ENCODE results near the gene BRD4. TPM values are rescaled to one million over a fixed set of nuclear protein-coding genes. Genes with fewer than 3 reads are reported as not detected.

Gene BRD4
- total RNA-seq, 1 experiment from 2014 or later: 144 TPM

DNA sequence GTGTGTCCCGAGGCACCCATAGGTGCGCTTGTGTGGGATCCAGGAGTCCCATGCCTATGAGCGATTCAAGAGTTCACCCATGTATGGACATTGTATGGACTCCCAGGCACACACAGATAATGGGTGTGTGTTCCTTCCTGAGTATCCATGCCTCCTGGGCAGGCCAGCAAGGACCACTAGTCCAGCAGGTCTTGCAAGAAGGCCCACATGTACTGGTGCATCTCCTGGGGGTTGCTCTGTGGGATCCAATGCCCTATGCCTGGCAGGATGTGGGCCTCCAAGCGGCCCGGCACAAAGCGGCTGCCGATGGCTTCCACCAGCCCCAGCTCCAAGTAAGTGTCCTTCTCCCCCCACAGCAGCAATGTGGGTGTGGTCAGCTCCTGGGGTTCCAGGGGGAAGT is 105.1 kb downstream of the BRD4 start:
- H3K4me1 Mint-ChIP-seq: peaks cover 10 to 13% of the 10 kb centered on the region in 2 experiments
- Histone ChIP-seq H3K4me2 (ENCODE audit: insufficient read depth, insufficient read length, low read length) (no peak overlapping the region), H4K8ac (replicated peaks; ENCODE audit: insufficient read length, low read depth, low read length) (no peak overlapping the region), H2BK20ac (ENCODE audit: low read depth, low read length, poor library complexity, severe bottlenecking) (no peak overlapping the region), H4K91ac (ENCODE audit: insufficient read length, low read depth, low read length) (no peak overlapping the region), H3K79me1 (ENCODE audit: insufficient read depth, low read depth, low read length, poor library complexity, severe bottlenecking) (no peaks in the 10 kb centered on the region), H4K20me1 (ENCODE audit: control insufficient read depth, insufficient read depth, insufficient read length) (no peaks in the 10 kb centered on the region), H2BK5ac (ENCODE audit: insufficient read length, low read length) (no peak overlapping the region), H3K14ac (ENCODE audit: insufficient read depth, low read length) (no peak overlapping the region), H2BK15ac (ENCODE audit: low read depth, low read length) (no peak overlapping the region), H4K5ac (ENCODE audit: insufficient read length, low read depth, low read length) (no peak overlapping the region), H3K79me2 (ENCODE audit: insufficient read depth, low read length) (no peaks in the 10 kb centered on the region), H3K23me2 (ENCODE audit: insufficient read length, low read depth, low read length, poor library complexity, severe bottlenecking) (peaks cover 14% of the 10 kb centered on the region), H3K27me3 (ENCODE audit: insufficient read depth, low read length) (no peaks in the 10 kb centered on the region), H2AFZ (ENCODE audit: low read length) (no peak overlapping the region), H3K9ac (ENCODE audit: extremely low read depth, insufficient read length, low read length) (no peak overlapping the region), H3K18ac (ENCODE audit: insufficient read length, low read depth, low read length) (no peak overlapping the region), H3T11ph (ENCODE audit: low read length) (no peak overlapping the region), H2BK12ac (ENCODE audit: insufficient read length, low read depth, low read length) (no peak overlapping the region), H3K23ac (ENCODE audit: insufficient read length, low read depth, low read length) (no peak overlapping the region), H2AK5ac (ENCODE audit: insufficient read length, low read length) (no peak overlapping the region), H3K4me1 (ENCODE audit: insufficient read depth, low read length) (no peaks in the 10 kb centered on the region), H3K56ac (ENCODE audit: insufficient read length, low read depth, low read length) (no peak overlapping the region), H3K27ac (ENCODE audit: insufficient read length, low read depth, low read length) (no peak overlapping the region), H3K9me3 (ENCODE audit: control insufficient read depth, low read depth, low read length) (no peaks in the 10 kb centered on the region), H2BK120ac (ENCODE audit: low read depth, low read length, poor library complexity, severe bottlenecking) (no peak overlapping the region), H3K4ac (ENCODE audit: low read depth, low read length) (no peak overlapping the region)
- H3K36me3 Mint-ChIP-seq (ENCODE audit: insufficient read depth in 1 of 3, low read depth in 3 of 3): peaks cover 3 to 21% (median 11%) of the 10 kb centered on the region in 3 experiments; a peak in 5 of 7 replicates
- H3K27ac Mint-ChIP-seq: no peak overlapping the region; a peak in 1 of 7 replicates
- TF ChIP-seq, protein P1, sequence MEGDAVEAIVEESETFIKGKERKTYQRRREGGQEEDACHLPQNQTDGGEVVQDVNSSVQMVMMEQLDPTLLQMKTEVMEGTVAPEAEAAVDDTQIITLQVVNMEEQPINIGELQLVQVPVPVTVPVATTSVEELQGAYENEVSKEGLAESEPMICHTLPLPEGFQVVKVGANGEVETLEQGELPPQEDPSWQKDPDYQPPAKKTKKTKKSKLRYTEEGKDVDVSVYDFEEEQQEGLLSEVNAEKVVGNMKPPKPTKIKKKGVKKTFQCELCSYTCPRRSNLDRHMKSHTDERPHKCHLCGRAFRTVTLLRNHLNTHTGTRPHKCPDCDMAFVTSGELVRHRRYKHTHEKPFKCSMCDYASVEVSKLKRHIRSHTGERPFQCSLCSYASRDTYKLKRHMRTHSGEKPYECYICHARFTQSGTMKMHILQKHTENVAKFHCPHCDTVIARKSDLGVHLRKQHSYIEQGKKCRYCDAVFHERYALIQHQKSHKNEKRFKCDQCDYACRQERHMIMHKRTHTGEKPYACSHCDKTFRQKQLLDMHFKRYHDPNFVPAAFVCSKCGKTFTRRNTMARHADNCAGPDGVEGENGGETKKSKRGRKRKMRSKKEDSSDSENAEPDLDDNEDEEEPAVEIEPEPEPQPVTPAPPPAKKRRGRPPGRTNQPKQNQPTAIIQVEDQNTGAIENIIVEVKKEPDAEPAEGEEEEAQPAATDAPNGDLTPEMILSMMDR (conservative IDR thresholded peaks at IDR 0.05): no peak
- no CpG with 5 or more reads among the region's 7 CpGs for WGBS (ENCODE audit: extremely low coverage, insufficient read length, low lambda C conversion rate)
- no peak overlapping the region for H3K4me3 Mint-ChIP-seq
- H3K9me3 Mint-ChIP-seq: no peaks in the 10 kb centered on the region
- no peak for DNase-seq
- H3K27me3 Mint-ChIP-seq (ENCODE audit: low read depth): peaks cover 5% of the 10 kb centered on the region
